ENCODE results near the gene SLC29A2. TPM values are rescaled to one million over a fixed set of nuclear protein-coding genes. Genes with fewer than 3 reads are reported as not detected.

Gene SLC29A2
- total RNA-seq, 1 donor from 2014 or later = 35.6 TPM

- H3K4me1 Mint-ChIP-seq (ENCODE audit: low read depth) = peaks cover 49% of the 10 kb centered on the region
- H3K27ac Mint-ChIP-seq = peak within 1 kb of the TSS; percentile 99
- H3K9me3 Mint-ChIP-seq (ENCODE audit: low read depth) = no peaks in the 10 kb centered on the region
- H3K27me3 Mint-ChIP-seq = no peaks in the 10 kb centered on the region
- peak within 1 kb of the TSS; percentile 96 for H3K4me3 Mint-ChIP-seq (ENCODE audit: low read depth)
- peak; percentile 66 for DNase-seq (ENCODE audit: low spot score, unreplicated experiment)
- H3K36me3 Mint-ChIP-seq (ENCODE audit: insufficient read depth) = peaks cover 4% of the 10 kb centered on the region
- TF ChIP-seq CTCF (IDR thresholded peaks at IDR 0.05; ENCODE audit: unreplicated experiment) = no peak
Measured at GRCh38 chr11:66347425-66348276, 23.9 kb downstream of the SLC29A2 start, which contains the start of gene B4GAT1. B4GAT1 (minus strand) TSS chr11:66347629; CDS start chr11:66347545, 84 bp downstream.

GRCh38 chr11:66346476-66347424 is 24.8 kb downstream of the SLC29A2 start:
- DNase-seq (ENCODE audit: low spot score, unreplicated experiment) = no peak
- H3K27ac Mint-ChIP-seq = peak overlapping the region; percentile 84

DNA sequence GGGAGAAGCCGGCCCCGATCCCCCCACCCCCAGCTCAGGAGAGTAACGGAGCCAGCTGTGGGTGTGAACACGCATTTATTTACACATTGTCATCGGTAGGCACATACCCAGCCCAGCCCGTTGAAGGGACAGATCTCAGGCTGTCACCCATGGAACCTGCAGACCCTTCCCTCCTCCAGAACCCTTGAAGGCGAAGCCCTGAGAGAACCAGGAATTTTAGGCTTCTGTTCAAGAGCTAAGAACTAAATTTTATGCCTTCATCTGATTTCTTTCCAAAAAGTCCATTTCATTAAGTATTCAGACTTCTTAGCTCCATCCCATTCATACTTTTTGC is 26.3 kb downstream of the SLC29A2 start:
- Mint-ChIP-seq H3K9me3 (ENCODE audit: low read depth) (no peaks in the 10 kb centered on the region), H3K27me3 (no peaks in the 10 kb centered on the region), H3K36me3 (ENCODE audit: insufficient read depth) (peaks cover 3% of the 10 kb centered on the region), H3K4me3 (ENCODE audit: low read depth) (peak overlapping the region; percentile 96), H3K4me1 (ENCODE audit: low read depth) (peaks cover 35% of the 10 kb centered on the region), H3K27ac (peak overlapping the region; percentile 96)
- no peak for TF ChIP-seq CTCF (IDR thresholded peaks at IDR 0.05; ENCODE audit: unreplicated experiment)
- DNase-seq (ENCODE audit: low spot score, unreplicated experiment) = no peak

More at GRCh38 chr11:66346476-66347424, 24.8 kb downstream of the SLC29A2 start:
- Mint-ChIP-seq H3K4me1 (ENCODE audit: low read depth) (peaks cover 44% of the 10 kb centered on the region), H3K9me3 (ENCODE audit: low read depth) (no peaks in the 10 kb centered on the region), H3K27me3 (no peaks in the 10 kb centered on the region), H3K36me3 (ENCODE audit: insufficient read depth) (peaks cover 1% of the 10 kb centered on the region), H3K4me3 (ENCODE audit: low read depth) (peak overlapping the region; percentile 96)
- TF ChIP-seq CTCF (IDR thresholded peaks at IDR 0.05; ENCODE audit: unreplicated experiment) = no peak

DNA sequence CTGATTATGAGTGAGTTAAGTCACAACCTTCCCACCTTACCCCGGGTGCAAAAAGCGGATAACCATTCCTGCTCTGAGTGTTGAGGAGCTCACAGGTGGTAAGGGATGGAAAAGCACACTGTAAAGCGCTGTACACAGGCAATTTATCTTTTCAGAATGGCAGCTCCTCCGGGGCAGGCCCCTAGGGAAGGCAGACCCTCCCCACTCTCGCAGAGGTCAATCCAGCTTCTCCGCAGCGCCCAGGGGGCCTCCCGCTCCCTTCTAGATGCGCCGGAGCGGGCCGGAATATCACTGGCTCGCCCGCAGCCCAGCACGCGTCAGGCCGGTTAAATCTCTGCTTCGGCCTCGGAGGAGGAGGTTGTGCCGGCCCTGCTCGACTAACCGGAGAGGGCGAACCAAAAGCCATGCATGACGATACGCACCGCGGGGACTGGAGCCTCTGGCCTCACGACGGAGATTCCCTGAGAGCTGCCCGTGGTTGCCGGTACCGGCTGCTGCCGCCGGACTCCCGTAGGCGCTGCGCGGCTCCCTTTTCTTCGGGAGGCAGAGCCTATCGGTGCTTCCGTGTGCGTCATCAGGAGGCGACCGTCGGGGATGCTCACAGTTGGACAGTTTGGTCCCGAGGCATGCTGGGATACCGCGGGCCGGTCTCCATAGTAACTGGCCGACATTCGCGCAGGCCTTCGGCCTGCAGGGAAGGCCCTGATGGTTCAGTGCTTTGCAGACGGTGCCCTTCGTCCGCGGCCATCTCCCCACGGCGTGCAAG is 26.8 kb downstream of the SLC29A2 start, which contains the start of gene BRMS1:
Gene BRMS1 (minus strand): TSS at position 555 of the 766 bp plus-strand sequence. CDS start 2,870 bp downstream, outside the sequence.
- DNase-seq (ENCODE audit: low spot score, unreplicated experiment) = peak; percentile 89
- Mint-ChIP-seq H3K36me3 (ENCODE audit: insufficient read depth) (peaks cover 3% of the 10 kb centered on the region), H3K4me1 (ENCODE audit: low read depth) (peaks cover 35% of the 10 kb centered on the region), H3K27me3 (no peaks in the 10 kb centered on the region), H3K9me3 (ENCODE audit: low read depth) (no peaks in the 10 kb centered on the region), H3K4me3 (ENCODE audit: low read depth) (peak within 1 kb of the TSS; percentile 96), H3K27ac (peak within 1 kb of the TSS; percentile 96)
- TF ChIP-seq CTCF (IDR thresholded peaks at IDR 0.05; ENCODE audit: unreplicated experiment) = peak; percentile 26

Data from progenitor cell of endocrine pancreas (in vitro differentiated cells).